Stimulated activated CD4-positive, alpha-beta T cell treated with anti-CD3 and anti-CD28 coated beads, Interleukin-2, amount 100 ng/mL, for 48 hours (primary cell): ENCODE data around the gene DENND1A.
"Not testable (repeated sequence)": the region's sequence is repeated elsewhere in the genome, so short reads cannot be mapped to it uniquely, and the experiment has no call there.

Experiments used
- DNase-seq, 2 donors: peaks; one replicate each; pipeline ENCODE4 v3.0.0-alpha.2; 2020

The DENND1A gene

DNA sequence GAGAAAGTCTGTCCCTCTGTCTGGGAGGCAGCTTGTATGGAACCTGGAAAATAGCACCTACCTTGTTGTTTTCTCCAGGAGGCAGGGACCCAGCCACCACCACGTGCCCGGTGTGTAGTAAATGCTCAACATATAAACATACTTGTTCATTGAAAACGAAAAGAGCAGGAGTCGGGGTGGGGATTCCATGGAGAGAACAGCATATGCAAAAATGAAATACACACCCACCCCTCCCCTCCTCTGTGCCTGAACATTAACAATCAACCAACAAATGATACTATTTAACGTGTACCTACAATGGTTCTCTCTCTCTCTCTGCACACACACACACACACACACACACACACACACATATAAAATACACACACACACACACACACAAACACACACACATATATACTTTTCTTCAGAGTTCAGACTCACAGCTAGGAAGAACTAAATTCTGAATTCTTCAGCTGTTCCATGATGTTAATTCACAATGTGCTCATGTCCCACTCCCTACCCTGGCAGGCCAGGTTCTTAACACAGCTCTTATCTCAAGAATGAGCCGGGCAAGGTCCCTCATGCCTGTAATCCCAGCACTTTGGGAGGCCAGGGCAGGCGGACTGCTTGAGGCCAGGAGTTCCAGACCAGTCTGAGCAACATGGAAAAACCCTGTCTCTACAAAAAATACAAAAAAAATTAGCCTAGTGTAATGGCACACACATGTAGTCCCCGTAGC lies 16.3 kb upstream of the DENND1A start:
- DNase-seq = no peak

DNA sequence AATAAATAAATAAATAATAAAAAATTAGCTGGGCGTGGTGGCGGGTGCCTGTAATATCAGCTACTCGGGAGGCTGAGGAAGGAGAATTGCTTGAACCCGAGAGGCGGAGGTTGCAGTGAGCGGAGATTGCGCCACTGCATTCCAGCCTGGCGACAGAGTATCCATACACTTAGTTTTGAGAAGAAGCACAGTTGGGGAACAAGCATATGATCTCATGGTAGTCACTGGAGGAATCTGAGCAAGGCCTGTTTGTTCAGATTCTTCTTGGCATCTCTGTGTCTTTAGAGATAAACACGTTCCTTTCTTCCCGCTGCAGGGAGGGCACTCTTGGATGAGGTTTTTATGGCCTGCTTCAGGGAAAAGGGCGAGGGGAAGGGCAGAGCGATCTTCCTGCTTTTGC lies 15.6 kb upstream of the DENND1A start:
- no peak for DNase-seq

DNA sequence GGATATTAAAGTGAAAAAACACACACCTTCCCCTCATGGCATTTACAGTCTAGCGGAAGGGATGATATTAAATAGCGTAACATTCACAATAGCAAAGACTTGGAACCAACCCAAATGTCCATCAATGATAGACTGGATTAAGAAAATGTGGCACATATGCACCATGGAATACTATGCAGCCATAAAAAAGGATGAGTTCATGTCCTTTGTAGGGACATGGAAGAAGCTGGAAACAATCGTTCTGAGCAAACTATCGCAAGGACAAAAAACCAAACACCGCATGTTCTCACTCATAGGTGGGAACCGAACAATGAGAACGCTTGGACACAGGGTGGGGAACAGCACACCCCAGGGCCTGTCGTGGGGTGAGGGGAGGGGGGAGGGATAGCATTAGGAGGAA lies 14.5 kb upstream of the DENND1A start:
- not testable (repeated sequence) for DNase-seq

DNA sequence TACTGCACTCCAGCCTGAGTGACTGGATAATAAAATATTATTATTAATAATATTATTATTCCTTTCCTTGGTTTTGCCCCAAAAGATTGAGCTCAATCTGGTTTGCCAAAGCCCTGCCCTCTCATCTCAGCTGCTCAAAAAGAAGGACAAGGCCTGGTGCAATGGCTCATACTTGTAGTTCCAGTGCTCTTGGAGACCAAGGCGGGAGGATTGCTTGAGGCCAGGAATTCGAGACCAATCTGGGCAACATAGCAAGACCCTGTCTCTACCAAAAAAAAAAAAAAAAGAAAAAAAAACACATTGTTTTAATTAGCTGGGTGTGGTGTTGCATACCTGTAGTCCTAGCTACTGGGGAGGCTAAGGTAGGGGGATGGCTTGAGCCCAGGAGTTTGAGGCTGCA lies 13.7 kb upstream of the DENND1A start:
- no peak for DNase-seq

DNA sequence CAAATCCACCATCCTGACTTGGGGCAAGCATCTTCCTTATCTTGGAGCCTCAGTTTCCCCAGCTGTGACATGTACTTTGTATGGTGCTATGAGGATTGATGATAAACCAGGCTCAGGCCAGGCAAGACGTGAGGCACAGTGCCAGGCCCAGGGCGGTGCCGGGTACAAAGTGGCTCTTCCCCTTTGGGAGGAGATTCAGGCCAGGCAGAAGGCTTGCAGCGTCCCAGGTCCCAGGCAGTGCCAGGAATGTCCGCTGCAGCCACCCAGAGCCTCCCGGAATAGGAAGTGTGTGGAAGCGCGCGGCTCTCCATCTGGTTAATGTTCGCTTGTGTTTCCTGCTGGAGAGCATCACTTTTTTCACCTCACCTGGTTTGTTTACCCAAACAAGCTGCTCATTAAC lies 12.6 kb upstream of the DENND1A start:
- DNase-seq = no peak

DNA sequence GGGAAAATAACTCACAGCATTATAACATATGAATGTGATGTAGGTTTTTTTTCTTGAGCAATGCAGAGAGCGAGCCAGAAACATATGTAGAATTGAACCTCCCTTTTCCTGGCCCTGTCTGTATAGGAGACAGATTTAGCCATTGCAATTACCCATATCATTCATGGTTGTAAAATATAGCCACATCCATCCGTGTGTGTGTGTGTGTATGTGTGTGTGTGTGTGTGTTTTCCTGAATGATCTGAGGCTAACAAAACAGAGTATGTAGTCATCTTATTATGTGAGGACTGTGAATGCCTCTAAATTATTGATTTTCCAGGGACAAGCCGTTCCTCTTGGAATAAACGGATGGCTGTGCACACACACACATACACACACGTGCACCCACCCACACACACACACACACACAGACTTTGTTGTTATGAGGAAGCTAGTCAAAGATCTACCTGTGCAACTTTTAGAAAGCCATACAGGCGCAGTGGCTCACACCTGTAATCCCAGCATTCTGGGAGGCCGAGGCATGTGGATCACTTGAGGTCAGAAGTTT lies 11.7 kb upstream of the DENND1A start:
- DNase-seq = no peak

DNA sequence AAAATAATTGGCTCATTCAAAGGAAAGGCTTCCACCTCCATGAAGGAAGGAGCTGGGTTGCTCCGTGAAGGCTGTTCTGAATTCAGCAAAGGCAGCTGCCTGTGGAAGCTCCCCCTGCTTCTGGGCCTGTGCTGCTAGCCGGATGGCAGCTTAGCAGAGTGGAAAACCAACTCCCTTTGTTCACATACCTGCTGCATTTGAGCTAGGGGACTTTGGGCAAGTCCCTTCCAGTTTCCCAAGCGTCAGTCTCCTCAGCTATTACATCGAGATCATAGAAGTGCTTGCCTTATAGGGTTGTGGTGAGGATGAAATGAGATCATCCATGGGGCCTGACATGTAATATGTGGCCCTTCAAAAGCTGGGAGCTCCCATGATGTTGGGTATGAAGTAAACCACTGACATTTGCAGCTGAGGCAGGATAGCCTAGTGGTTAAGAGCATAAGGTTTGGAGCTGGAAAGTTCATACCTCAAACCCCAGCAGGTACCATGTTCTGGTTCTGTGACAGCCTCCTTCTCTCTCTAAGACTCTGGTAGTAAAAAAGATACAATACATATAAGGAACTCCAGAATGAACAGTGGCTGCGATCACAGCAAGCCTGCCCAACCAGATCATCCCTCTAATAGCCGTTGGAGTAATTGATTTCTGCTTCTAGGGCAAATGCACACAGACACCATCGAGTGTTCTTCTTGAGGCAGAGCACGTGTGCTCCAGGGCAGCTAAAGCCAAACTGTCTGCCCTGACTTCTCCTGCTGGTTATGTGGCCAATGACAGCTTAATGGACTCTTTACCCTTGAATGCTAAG lies 11.0 kb upstream of the DENND1A start:
- DNase-seq = no peak

DNA sequence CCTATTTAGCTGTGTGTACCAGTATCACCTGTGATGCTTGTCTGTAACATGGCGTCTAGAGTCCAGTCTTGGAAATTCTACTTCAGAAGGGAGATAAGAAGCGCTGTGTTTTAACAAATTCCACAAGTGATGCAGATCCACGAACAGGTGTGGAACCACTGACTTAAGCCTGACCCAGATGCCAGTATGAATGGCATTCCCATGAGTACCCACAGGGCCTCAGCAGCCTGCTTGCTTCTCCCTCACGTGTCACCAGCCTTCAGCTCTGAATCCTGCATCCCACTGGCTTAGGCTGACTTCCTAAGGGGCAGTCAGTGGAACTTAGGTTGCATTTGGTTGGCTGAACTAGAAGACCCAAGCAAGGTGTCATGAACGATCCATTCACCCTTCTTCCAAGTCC lies 8.5 kb upstream of the DENND1A start:
- DNase-seq = no peak

DNA sequence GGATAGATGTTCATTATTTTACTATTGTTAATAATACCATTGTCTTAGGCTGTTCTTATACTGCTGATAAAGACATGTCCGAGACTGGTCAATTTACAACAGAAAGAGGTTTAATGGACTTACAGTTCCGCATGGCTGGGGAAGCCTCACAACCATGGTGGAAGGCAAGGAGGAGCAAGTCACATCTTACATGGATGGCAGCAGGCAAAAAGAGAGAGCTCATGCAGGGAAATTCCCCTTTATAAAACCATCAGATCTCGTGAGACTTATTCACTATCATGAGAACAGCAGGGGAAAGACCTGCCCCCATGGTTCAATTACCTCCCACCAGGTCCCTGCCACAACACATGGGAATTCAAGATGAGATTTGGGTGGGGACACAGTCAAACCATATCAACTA lies 6.6 kb upstream of the DENND1A start:
- DNase-seq = not testable (repeated sequence)

DNA sequence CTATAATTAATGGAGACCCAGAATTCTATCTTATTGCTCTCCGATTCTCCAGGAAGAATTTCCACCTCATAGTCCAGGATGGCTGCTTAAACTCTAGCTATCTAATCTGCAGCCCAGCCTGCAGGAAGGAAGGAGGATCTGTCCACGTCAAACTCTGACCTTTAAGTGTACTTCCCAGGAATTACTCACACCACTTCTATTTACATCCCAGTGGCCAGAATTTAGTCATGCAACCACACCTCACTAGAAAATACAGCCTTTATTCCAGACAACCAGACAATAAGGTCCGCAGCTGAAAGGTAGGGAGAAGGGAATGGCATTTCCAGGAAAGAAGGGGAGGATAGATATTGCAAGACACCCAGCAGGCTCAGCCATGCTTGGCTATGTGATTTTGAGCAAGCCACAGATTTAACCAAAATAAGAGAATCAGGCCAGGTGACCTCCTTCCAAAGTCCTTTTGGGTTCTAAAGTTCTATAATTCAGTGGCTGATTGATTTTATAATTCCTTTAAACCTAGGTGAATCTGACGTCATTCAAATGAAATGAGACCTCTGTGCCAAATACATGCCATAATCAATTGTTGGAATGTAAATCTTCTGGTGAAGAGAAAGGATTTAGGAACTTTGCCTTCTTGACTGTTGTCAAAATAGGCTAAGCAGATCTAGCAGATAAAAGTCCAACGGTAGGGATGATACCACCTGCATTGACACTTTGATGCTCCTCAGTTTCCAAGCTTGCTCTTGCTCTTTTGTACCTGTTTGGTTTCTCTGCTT lies 3.7 kb upstream of the DENND1A start:
- DNase-seq = no peak

DNA sequence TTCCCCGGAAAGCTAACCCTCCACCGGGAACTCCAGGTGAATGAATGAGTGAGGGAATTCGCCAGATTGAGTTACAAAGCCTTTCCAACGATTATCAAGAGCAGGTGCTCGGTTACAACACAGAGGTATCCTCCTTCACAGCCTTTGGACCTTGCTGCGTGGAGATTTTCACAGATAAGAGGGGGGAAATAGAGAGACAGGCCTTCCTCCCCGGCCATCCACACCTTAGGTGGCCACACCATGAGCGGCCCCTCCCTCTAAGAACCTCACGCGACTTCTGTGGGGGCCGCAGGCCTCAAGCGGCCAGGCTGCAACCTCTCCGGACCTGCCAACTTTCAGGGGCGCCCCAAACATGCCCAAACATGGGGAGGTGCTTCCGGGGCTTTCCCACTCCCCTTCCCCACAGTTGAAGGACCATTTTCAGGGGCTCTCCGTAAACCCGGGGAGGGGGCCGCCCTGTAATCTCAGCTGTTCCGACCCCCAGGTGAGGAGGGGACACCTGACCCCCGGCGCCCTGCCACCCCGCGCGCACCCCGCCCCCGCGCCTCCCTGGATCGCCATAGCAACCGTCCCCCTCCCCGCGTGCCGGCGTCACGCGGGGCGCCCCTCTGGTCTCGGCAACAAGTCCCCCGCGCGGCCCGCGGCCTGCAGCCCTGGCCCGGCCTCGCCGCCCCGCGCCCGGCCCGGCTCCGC lies 603 bp downstream of the DENND1A start:
- no peak for DNase-seq

DNA sequence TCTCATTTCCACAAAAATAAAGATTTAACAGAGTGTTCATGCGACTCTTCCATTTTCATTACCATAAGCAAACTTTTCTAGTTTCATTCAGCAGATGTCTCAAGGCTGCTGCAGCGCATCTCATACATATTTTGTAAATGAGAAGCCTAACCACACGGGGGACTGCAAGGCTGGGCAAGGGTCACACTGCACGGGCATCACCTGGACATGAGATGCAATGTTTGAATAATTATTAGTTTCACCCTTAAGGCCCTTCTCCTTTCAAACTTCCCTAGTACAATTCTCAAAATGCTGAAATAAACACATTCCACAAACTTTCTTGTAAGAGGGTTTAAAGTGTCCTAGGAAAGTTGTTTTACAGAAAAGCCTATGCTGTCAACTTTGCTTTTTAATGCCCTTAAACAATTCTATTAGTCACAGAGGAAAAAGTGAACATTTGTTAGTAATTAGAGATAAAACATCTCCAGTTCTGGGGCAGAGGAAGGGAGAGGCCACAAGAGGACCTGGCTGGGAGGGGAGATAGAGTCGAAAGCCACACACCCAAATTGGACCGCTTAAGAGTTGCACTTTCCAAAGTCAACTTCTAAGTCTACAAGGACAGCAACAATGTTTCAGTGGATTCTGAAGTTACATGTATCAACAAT lies 1.3 kb downstream of the DENND1A start:
- DNase-seq = no peak

DNA sequence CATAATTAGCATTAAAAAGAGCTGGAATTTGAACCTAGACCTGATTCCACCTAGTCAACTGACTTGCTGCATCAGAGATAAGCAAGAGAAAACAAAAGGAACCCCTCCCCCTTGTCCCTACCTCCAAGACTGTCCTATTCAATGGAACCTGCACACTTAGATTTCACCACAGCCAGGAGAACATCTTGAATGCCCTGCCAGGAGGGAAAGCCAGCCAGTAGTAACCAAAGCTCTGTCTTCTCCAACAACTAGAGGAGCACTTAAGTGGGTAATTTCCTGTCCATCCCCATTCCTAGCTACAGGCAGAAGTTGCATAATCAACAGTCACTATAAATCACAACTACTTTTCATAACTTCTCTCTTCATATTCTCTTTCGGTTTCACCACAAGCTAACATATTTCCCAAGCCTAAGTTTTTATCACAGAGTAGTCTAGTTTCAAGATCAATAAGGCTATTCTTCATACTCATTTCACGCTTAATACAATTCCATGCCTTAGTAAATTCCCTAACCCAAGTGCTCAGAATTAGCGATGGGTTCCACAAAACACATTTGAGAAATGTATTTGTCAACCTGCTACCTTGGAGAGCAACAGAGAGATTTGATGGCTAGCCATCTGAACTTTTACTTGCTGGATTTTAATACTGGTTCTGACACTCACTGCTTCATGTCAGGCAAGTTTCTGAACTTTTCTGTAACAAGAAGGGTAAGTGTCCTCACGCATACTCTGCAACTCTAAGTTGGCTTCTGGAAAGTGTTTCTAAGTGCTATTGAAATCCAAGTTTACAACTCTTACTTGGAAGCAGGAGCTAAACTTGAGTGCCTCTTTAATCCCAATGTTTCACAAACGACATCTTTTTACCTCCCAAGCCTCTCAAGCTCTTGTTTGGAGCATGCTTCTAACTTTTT lies 2.0 kb downstream of the DENND1A start:
- no peak for DNase-seq

DNA sequence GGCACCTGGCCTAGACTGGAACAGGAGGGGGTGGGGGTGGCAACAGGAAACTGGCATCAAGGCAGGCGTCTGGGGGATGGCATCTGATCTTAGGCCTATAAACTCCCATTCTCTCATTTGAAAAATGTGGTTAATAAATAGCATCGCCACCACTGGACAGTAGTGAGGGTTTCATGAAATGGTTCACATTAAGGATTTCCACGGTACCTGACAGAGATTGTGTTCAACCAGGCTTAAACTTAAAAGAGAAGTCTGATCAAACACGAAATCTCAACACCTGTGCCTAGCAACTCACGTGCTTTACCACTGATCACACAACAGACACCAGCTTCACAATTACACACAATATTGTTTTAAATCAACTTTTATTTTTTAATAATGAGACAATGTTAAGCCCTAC lies 3.0 kb downstream of the DENND1A start:
- DNase-seq = no peak

DNA sequence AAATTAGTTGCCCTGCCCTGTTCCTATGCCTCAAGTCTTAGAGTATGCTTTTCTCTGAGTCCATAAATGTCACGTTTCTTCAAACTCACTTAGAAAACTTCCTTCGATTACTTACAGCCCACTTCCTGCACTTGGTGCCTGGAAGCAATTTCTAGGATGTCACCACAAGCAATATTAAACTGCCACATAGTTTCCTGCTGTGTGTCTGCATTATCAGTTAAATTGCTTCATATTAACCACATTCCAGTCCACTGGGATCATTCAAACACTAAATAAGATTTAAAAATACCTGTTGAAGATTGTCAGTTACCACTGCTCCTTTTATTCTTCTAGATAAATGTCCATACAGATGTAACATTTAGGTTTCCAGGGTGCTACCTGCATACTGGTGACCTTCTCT lies 4.1 kb downstream of the DENND1A start:
- DNase-seq = no peak

DNA sequence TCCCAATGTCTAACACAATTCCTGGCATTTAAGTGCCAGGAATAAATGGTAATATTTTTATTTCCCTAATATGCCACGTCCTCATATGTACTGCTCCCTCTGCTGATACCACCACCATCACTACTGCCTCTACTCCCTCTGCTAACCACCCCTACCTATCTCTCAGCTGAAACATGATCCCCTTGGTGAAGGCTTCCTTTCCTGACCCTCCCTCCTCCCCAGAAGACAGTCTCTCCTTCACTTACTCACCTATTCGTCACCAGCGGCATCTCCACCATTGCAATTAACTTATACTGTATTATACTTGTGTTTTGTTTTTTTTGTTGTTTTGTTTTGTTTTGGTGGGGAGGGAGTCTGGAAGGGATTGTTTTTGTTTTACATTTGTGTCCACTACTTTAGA lies 4.8 kb downstream of the DENND1A start:
- DNase-seq = no peak

DNA sequence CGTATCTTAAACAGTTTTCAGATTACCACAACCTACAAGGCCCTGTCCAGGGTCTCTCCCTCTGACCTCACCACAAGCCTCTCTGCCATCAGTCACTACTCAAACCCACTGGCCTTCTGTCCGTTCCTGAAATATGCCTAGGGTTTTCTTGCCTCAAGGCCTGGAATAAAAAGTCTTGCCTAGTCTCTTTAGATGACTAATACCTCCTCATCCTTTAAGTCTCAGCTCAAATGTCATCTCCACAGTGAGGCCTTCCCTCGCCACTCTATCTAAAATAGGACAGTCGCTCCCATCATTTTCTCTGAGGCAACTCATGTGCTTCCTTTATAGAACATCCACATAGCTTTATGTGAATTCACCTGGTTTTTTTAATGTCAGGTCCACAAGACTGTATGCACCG lies 5.2 kb downstream of the DENND1A start:
- DNase-seq = no peak

DNA sequence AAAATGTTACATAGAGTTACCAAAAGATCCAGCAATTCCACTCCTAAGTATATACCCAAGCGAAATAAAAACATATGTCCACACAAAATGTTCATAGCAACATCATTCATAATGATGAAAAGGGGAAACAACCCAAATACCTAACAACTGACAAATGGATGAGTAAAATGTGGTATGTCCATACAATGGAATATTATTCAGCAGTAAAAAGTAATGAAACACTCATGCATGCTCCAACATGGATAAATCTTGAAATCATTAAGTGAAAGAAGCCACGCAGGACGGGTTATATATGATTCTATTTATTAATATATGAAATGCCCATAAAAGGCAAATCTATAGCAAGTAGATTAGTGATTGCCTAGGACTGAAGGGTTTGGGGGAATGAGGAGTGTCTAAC lies 6.0 kb downstream of the DENND1A start:
- DNase-seq = no peak

DNA sequence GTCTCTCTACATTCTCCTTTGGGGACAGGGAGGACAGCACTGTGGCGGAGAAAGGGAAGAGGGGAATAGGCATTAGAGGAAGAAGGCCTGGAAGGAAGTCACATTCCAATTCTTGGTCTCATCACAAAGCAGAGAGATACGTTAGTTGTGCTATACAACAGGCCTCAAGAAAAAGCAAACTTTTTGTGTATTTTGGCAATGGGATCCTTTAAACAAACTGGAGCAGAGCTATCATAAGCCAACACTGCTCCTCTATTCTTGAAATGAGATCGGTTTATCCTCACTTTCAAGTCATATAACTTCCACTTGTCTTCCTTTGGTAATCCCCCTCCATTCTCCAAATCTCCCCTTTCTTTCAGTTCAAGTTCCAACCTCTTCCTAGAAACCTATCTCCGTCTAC lies 6.5 kb downstream of the DENND1A start:
- DNase-seq = no peak

DNA sequence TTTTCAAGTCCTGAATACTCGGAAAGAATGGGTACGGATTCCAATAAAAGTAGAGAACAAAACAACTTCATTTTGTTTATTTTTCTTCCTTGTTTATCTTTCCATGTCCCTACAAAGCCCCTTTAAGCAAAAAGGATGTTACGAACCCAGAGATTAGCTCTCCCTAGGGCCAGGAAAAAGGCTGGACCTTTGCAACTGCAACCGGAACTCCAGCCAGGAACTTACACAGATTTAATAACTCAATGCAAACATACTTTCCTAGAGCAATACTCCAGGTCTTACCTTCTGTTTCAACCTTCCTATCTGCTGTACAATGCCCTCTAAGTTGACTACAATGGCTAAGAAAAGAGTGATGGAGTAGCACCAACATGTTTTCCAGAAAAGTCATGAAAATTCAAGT lies 7.0 kb downstream of the DENND1A start:
- DNase-seq = no peak

DNA sequence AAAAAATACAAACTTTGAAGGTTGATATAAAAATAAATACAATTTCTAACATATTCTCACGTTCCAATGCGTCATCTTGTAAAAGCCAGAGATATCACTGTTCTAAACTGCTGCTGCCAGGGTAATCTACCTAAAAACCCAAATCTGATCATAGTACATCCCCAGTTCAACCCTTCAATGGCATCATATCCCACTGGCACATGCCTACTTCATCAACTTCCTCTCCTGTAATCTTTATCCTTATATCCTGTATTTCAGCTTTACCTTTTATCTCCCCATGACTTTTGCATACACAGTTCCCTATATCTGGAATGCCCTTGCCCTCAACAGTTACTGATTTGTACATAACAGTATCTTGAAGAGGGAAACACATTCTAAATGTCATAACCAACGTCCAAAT lies 7.5 kb downstream of the DENND1A start:
- no peak for DNase-seq
